Hepatocyte (in vitro differentiated cells): ENCODE measurements around the gene KCTD17. TPM values are rescaled to one million over a fixed set of nuclear protein-coding genes. Genes with fewer than 3 reads are reported as not detected.

ENCODE experiments used
- DNase-seq: peaks from one replicate; pipeline ENCODE4 v3.0.0-alpha.2; 2016; ENCODE audit warnings: low spot score
- H2AFZ ChIP-seq: fragments of 200-600 bp; sonication (generic); 2 replicates; pipeline ENCODE4 v1.6.0; 2016; ENCODE audit warnings: antibody characterized with exemption, mild to moderate bottlenecking
- H3K27ac ChIP-seq: fragments of 200-600 bp; sonication (generic); 2 replicates; pipeline ENCODE4 v1.5.1; 2016; ENCODE audit warnings: mild to moderate bottlenecking
- H3K27me3 ChIP-seq: fragments of 200-600 bp; sonication (generic); 2 replicates; pipeline ENCODE4 v1.6.1; 2016
- H3K36me3 ChIP-seq: fragments of 200-600 bp; sonication (generic); replicated peaks from 2 replicates; pipeline ENCODE4 v1.5.1; 2016; ENCODE audit warnings: low read depth; ENCODE audit not compliant: insufficient read depth
- H3K4me1 ChIP-seq: fragments of 200-600 bp; sonication (generic); 2 replicates; pipeline ENCODE4 v1.5.1; 2016; ENCODE audit warnings: mild to moderate bottlenecking, moderate library complexity; ENCODE audit not compliant: insufficient read depth
- H3K4me2 ChIP-seq: fragments of 200-600 bp; sonication (generic); 2 replicates; pipeline ENCODE4 v1.6.0; 2016
- H3K4me3 ChIP-seq: fragments of 200-600 bp; sonication (generic); 2 replicates; pipeline ENCODE4 v1.5.1; 2016; ENCODE audit warnings: mild to moderate bottlenecking
- H3K79me2 ChIP-seq: fragments of 200-600 bp; sonication (generic); 2 replicates; pipeline ENCODE4 v1.6.0; 2017; ENCODE audit warnings: mild to moderate bottlenecking
- H3K9me2 ChIP-seq: fragments of 200-600 bp; sonication (generic); replicated peaks from 2 replicates; pipeline ENCODE4 v1.6.0; 2017; ENCODE audit warnings: mild to moderate bottlenecking; ENCODE audit not compliant: insufficient read depth
- H3K9me3 ChIP-seq: fragments of 200-600 bp; sonication (generic); 2 replicates; pipeline ENCODE4 v1.5.1; 2016; ENCODE audit warnings: low read depth, mild to moderate bottlenecking
- H4K20me1 ChIP-seq: fragments of 200-600 bp; sonication (generic); 2 replicates; pipeline ENCODE4 v1.6.0; 2016; ENCODE audit warnings: mild to moderate bottlenecking; ENCODE audit not compliant: insufficient read depth, poor library complexity, severe bottlenecking
- EZH2 ChIP-seq: fragments of 200-600 bp; sonication (generic); IDR thresholded peaks from 2 replicates; pipeline ENCODE4 v1.6.1; 2016; ENCODE audit warnings: antibody characterized with exemption, mild to moderate bottlenecking, borderline replicate concordance
- EZH2phosphoT487 ChIP-seq: fragments of 200-600 bp; sonication (generic); IDR thresholded peaks from one replicate; pipeline ENCODE4 v1.6.1; 2018; ENCODE audit warnings: antibody characterized with exemption, mild to moderate bottlenecking, low read depth, moderate library complexity; ENCODE audit not compliant: unreplicated experiment, severe bottlenecking
- WGBS: methylation state at CpG from one replicate; pipeline ENCODE4 v1.1.6; 2016; ENCODE audit warnings: low lambda C conversion rate; ENCODE audit errors: missing lambda C conversion rate; 5-methylcytosine and 5-hydroxymethylcytosine counted together
- polyA plus RNA-seq: library from polyadenylated mRNA; unstranded; fragments of >200 nt; fragmentation: Nextera tagmentation; extraction: Ambion mirVana; gene quantifications from 2 replicates; pipeline ENCODE4 v1.2.1, GENCODE V29; 2016
- total RNA-seq: library from RNA; depleted of rRNA; stranded (reverse); fragments of >200 nt; gene quantifications from 2 replicates; pipeline ENCODE4 v1.2.3, GENCODE V29; 2014
- TF ChIP-seq, protein P1 (sequence below): fragments of 200-600 bp; sonication (generic); IDR thresholded peaks from 2 replicates; pipeline ENCODE4 v1.5.1; 2016; ENCODE audit warnings: antibody characterized with exemption, mild to moderate bottlenecking; ENCODE audit not compliant: poor library complexity

The KCTD17 gene
- total and polyA plus RNA-seq, 2 experiments from 2014 or later, result 15.2 to 25.4 TPM

DNA sequence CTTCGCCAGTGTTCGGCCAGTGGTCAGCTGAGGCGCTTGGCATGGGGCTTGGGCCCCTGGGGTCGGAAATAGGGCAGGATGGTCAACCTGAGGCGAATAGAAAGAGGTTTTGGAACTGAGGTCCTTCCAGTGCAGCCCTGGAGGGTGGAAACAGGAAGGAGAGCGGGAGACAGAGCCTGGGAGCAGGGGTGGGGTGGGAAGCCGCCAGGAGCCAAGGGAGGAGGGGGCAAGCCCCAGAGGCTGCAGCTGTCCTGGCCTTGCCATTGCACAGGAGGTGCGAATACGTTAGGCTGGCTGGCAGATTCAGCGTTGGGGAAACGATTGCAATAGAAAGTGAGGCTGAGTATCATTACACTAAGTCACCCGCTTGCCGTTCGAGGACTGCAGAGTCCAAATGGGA is 13.9 kb upstream of the KCTD17 start:
- Histone ChIP-seq H4K20me1 (no peaks in the 10 kb centered on the region), H2AFZ (no peak overlapping the region), H3K79me2 (no peaks in the 10 kb centered on the region), H3K9me3 (no peaks in the 10 kb centered on the region), H3K9me2 (no peaks in the 10 kb centered on the region), H3K4me2 (no peak overlapping the region), H3K4me3 (no peak overlapping the region), H3K36me3 (no peaks in the 10 kb centered on the region), H3K4me1 (peaks cover 22% of the 10 kb centered on the region), H3K27me3 (no peaks in the 10 kb centered on the region), H3K27ac (no peak overlapping the region)
- no peak for DNase-seq
- 75% methylated on average over 13 of the region's 14 CpGs for WGBS
- TF ChIP-seq, protein P1, sequence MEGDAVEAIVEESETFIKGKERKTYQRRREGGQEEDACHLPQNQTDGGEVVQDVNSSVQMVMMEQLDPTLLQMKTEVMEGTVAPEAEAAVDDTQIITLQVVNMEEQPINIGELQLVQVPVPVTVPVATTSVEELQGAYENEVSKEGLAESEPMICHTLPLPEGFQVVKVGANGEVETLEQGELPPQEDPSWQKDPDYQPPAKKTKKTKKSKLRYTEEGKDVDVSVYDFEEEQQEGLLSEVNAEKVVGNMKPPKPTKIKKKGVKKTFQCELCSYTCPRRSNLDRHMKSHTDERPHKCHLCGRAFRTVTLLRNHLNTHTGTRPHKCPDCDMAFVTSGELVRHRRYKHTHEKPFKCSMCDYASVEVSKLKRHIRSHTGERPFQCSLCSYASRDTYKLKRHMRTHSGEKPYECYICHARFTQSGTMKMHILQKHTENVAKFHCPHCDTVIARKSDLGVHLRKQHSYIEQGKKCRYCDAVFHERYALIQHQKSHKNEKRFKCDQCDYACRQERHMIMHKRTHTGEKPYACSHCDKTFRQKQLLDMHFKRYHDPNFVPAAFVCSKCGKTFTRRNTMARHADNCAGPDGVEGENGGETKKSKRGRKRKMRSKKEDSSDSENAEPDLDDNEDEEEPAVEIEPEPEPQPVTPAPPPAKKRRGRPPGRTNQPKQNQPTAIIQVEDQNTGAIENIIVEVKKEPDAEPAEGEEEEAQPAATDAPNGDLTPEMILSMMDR, result no peak
- no peak for TF ChIP-seq EZH2phosphoT487
- TF ChIP-seq EZH2, result no peak

DNA sequence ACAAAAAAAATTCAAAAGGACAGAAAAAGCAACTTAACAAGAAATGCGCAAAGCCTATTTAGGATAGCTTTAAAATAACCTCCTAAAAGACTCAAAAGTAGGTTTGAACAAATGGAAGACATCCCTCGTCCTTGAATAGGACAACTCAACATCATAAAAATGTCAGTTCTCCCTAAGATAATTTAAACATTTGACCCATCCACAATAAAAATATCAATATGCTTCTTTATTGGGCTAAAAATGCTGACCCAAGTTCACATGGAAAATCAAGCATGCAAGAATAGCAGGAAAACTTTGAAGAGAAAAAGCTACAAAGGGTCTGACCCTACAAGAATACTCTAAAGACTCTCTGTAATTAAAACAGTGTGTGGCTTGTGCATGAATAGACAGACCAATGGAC is 12.1 kb upstream of the KCTD17 start:
- Histone ChIP-seq H3K4me3 (no peak overlapping the region), H3K4me2 (no peak overlapping the region), H3K4me1 (peaks cover 10% of the 10 kb centered on the region), H4K20me1 (no peaks in the 10 kb centered on the region), H3K27me3 (no peaks in the 10 kb centered on the region), H3K9me3 (no peaks in the 10 kb centered on the region), H3K79me2 (no peaks in the 10 kb centered on the region), H3K9me2 (no peaks in the 10 kb centered on the region), H3K27ac (no peak overlapping the region), H2AFZ (no peak overlapping the region), H3K36me3 (no peaks in the 10 kb centered on the region)
- TF ChIP-seq, protein P1, result no peak
- TF ChIP-seq EZH2, result no peak
- TF ChIP-seq EZH2phosphoT487, result no peak
- DNase-seq, result no peak
- WGBS, result 78% methylated on average over 2 of the region's 2 CpGs

DNA sequence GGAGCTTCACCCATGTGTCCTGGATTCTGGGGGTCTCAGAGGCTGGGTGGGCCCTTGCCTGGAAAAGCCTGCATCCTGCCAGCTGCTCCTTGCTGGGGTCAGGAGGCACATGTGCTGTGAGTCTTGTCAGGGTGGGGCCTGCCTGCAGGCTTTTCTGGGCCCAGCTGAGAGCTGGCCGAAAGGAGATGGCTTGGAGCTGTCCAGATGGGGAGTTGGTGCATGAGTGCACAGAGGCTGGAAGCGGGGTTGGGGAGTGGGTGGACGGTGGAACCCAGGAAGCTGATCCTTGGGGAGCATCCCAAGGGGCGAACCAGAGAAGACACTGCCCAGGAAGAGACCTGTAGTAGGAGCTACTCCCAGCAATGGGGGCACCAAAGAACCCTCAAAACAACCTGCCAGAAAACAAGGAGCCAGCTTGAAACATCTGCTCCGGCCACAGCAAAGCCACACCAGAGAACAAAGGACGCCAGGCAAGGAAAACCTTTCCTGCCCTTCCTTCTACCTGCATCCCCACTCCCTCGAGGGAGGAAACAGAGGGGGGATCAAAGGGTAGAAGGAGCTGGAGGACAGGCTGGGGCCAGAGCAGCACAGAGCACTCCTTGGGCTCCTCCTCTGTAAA is 8.2 kb upstream of the KCTD17 start:
- Histone ChIP-seq H4K20me1 (no peaks in the 10 kb centered on the region), H3K27me3 (no peaks in the 10 kb centered on the region), H3K4me3 (no peak overlapping the region), H3K4me2 (peak overlapping the region; percentile 54), H3K36me3 (no peaks in the 10 kb centered on the region), H3K9me3 (no peaks in the 10 kb centered on the region), H3K9me2 (no peaks in the 10 kb centered on the region), H3K79me2 (no peaks in the 10 kb centered on the region), H2AFZ (no peak overlapping the region), H3K4me1 (peaks cover 4% of the 10 kb centered on the region), H3K27ac (peak overlapping the region; percentile 84)
- DNase-seq, result no peak
- WGBS, result 74% methylated on average over 7 of the region's 7 CpGs
- no peak for TF ChIP-seq EZH2
- no peak for TF ChIP-seq EZH2phosphoT487
- TF ChIP-seq, protein P1, result no peak
